ENCODE results near the gene CCDC102B. TPM values are rescaled to one million over a fixed set of nuclear protein-coding genes. Genes with fewer than 3 reads are reported as not detected.

The CCDC102B gene
- total RNA-seq, 1 experiment from 2014 or later: 2.4 TPM

DNA sequence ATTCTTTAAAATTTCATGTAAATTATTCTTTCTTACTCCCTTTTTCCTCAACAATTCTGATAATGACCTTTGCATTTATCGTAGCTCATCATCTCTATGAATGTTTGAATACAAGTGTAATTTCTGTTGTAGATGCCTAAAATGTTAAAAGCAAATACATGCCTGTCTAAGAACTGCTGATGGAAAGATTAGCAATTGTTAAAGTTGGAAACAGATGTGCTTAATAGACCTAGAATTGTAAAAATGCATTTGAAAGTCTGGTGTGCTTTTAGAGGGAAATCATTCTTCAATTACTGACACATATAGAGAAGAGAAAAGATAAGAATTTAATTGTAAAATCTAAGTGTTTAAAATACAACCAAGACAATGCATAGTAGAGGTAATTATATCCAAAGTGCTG lies 50.4 kb downstream of the CCDC102B start:
- Histone ChIP-seq H3K79me2 (ENCODE audit: low read length) (no peaks in the 10 kb centered on the region), H3F3A (ENCODE audit: low read length, unreplicated experiment) (no peaks in the 10 kb centered on the region), H3K9me3 (ENCODE audit: low read length) (no peaks in the 10 kb centered on the region), H3K27me3 (ENCODE audit: low read length) (no peaks in the 10 kb centered on the region), H3K4me1 (ENCODE audit: insufficient read depth, low read length) (no peaks in the 10 kb centered on the region), H3K4me2 (ENCODE audit: low read length) (no peak overlapping the region), H3K36me3 (ENCODE audit: low read depth, low read length) (no peaks in the 10 kb centered on the region), H3K9me2 (replicated peaks; ENCODE audit: low read length) (no peaks in the 10 kb centered on the region), H3K9ac (ENCODE audit: low read length) (no peak overlapping the region), H3K27ac (ENCODE audit: low read length) (no peak overlapping the region), H4K20me1 (ENCODE audit: low read length) (no peaks in the 10 kb centered on the region), H3K4me3 (ENCODE audit: low read length) (no peak overlapping the region), H2AFZ (ENCODE audit: low read length) (no peak overlapping the region)
- DNase-seq (no peak), ATAC-seq (no peak)
- CTCF ChIA-PET: interaction anchor here (0.6 kb wide), 1 partner anchor 338 kb away, joined by 3 read pairs; no protein-coding TSS in a partner anchor
- POLR2A ChIA-PET (ENCODE audit: unreplicated experiment): no interaction called here
- no TSS peak for BruUV-seq (replicated peaks)
- intact Hi-C loops (cut with micrococcal nuclease): loop anchor here (5.0 to 10.0 kb wide), 2 partner anchors 113 to 1224 kb away; no protein-coding TSS in a partner anchor
- TF ChIP-seq EZH2 (IDR thresholded peaks at IDR 0.05; ENCODE audit: low read length, unreplicated experiment): no peak
- no peak for TF ChIP-seq EZH2phosphoT487 (IDR thresholded peaks at IDR 0.05; ENCODE audit: borderline replicate concordance, low read length)
- TF ChIP-seq, protein P1, sequence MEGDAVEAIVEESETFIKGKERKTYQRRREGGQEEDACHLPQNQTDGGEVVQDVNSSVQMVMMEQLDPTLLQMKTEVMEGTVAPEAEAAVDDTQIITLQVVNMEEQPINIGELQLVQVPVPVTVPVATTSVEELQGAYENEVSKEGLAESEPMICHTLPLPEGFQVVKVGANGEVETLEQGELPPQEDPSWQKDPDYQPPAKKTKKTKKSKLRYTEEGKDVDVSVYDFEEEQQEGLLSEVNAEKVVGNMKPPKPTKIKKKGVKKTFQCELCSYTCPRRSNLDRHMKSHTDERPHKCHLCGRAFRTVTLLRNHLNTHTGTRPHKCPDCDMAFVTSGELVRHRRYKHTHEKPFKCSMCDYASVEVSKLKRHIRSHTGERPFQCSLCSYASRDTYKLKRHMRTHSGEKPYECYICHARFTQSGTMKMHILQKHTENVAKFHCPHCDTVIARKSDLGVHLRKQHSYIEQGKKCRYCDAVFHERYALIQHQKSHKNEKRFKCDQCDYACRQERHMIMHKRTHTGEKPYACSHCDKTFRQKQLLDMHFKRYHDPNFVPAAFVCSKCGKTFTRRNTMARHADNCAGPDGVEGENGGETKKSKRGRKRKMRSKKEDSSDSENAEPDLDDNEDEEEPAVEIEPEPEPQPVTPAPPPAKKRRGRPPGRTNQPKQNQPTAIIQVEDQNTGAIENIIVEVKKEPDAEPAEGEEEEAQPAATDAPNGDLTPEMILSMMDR (conservative IDR thresholded peaks at IDR 0.05; ENCODE audit: low read depth, low read length): no peak

DNA sequence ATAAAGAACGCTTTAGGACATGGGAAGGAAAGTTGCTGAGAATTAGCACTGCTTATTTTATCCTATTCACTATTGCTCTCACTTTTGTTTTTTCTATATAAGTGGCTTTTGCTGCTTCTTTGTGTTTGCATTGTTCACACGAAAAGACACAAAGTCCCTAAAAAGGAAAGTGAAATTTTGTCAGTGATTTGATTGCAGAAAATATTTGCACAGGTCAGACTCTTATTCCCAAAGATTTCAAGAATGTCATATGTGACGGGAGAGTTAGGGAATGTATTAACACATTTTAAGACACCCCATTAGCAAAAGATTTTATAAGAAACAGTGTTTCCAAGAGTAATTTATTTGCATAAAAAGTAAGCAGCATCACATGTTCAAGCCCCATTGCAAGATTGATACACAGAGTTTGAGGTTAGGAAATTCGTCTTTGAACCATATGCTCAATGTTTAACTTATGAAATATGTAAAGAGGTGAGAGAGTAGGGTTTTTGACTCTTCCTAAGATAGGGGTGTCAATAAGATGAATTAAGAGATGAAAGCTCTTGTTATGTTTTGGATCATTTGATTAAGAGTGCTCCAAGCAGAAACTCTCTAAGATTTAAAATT lies 57.0 kb downstream of the CCDC102B start:
- H3K27me3 ChIP-seq (ENCODE audit: low read length): no peaks in the 10 kb centered on the region
- no peaks in the 10 kb centered on the region for H3F3A ChIP-seq (ENCODE audit: low read length, unreplicated experiment)
- no peak overlapping the region for H3K4me2 ChIP-seq (ENCODE audit: low read length)
- no peaks in the 10 kb centered on the region for H3K4me1 ChIP-seq (ENCODE audit: insufficient read depth, low read length)
- intact Hi-C loops (cut with micrococcal nuclease): loop anchor here (2.0 kb wide), 1 partner anchor 1232 kb away; no protein-coding TSS in a partner anchor
- no peak overlapping the region for H3K9ac ChIP-seq (ENCODE audit: low read length)
- no peak for DNase-seq
- no peaks in the 10 kb centered on the region for H4K20me1 ChIP-seq (ENCODE audit: low read length)
- ChIA-PET CTCF (no interaction called here), POLR2A (ENCODE audit: unreplicated experiment) (no interaction called here)
- no peaks in the 10 kb centered on the region for H3K36me3 ChIP-seq (ENCODE audit: low read depth, low read length)
- TF ChIP-seq EZH2 (IDR thresholded peaks at IDR 0.05; ENCODE audit: low read length, unreplicated experiment): no peak
- TF ChIP-seq, protein P1 (conservative IDR thresholded peaks at IDR 0.05; ENCODE audit: low read depth, low read length): no peak
- no peak for TF ChIP-seq EZH2phosphoT487 (IDR thresholded peaks at IDR 0.05; ENCODE audit: borderline replicate concordance, low read length)
- H3K27ac ChIP-seq (ENCODE audit: low read length): no peak overlapping the region
- no peak overlapping the region for H2AFZ ChIP-seq (ENCODE audit: low read length)
- H3K9me3 ChIP-seq (ENCODE audit: low read length): no peaks in the 10 kb centered on the region
- ATAC-seq: no peak
- H3K9me2 ChIP-seq (replicated peaks; ENCODE audit: low read length): no peaks in the 10 kb centered on the region
- H3K4me3 ChIP-seq (ENCODE audit: low read length): no peak overlapping the region
- no peaks in the 10 kb centered on the region for H3K79me2 ChIP-seq (ENCODE audit: low read length)
- no TSS peak for BruUV-seq (replicated peaks)

DNA sequence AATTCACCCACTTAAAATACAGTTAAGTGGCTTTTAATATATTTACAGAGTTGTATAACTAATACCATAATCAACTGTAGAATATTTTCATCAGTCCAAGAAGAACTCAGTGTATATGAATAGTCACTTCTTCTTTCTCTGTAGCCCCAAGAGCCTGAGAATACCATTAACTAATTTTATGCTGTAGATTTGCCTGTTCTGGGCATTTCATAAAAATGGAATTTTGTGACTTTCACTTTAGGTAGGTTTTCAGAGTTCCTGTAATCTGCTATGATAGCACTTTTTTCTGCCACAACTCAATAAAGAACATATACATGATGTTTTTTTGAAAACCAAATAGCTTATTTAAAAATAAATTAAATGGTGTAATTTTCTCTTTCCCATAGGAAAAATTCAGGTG lies 57.6 kb downstream of the CCDC102B start:
- BruUV-seq (replicated peaks): no TSS peak
- H3K9me2 ChIP-seq (replicated peaks; ENCODE audit: low read length): no peaks in the 10 kb centered on the region
- H4K20me1 ChIP-seq (ENCODE audit: low read length): no peaks in the 10 kb centered on the region
- DNase-seq (no peak), ATAC-seq (no peak)
- H3K4me3 ChIP-seq (ENCODE audit: low read length): no peak overlapping the region
- H2AFZ ChIP-seq (ENCODE audit: low read length): no peak overlapping the region
- TF ChIP-seq EZH2phosphoT487 (IDR thresholded peaks at IDR 0.05; ENCODE audit: borderline replicate concordance, low read length): no peak
- no peaks in the 10 kb centered on the region for H3K4me1 ChIP-seq (ENCODE audit: insufficient read depth, low read length)
- H3F3A ChIP-seq (ENCODE audit: low read length, unreplicated experiment): no peaks in the 10 kb centered on the region
- no peaks in the 10 kb centered on the region for H3K27me3 ChIP-seq (ENCODE audit: low read length)
- no peaks in the 10 kb centered on the region for H3K79me2 ChIP-seq (ENCODE audit: low read length)
- H3K9me3 ChIP-seq (ENCODE audit: low read length): no peaks in the 10 kb centered on the region
- ChIA-PET CTCF (no interaction called here), POLR2A (ENCODE audit: unreplicated experiment) (no interaction called here)
- no peak overlapping the region for H3K9ac ChIP-seq (ENCODE audit: low read length)
- intact Hi-C loops (cut with micrococcal nuclease): loop anchor here (2.0 kb wide), 1 partner anchor 1231 kb away; no protein-coding TSS in a partner anchor
- no peak overlapping the region for H3K27ac ChIP-seq (ENCODE audit: low read length)
- no peaks in the 10 kb centered on the region for H3K36me3 ChIP-seq (ENCODE audit: low read depth, low read length)
- H3K4me2 ChIP-seq (ENCODE audit: low read length): no peak overlapping the region
